GM18517 (cell line): ENCODE data around the gene GGCX.
"Not testable (repeated sequence)": the region's sequence is repeated elsewhere in the genome, so short reads cannot be mapped to it uniquely, and the experiment has no call there.

Experiments used
- ATAC-seq: cut with Tn5 transposase; IDR thresholded peaks from one replicate; pipeline ENCODE4 v1.9.1; 2021; ENCODE audit warnings: mild to moderate bottlenecking, moderate library complexity; ENCODE audit not compliant: unreplicated experiment

GGCX gene

GRCh38 chr2:85577063-85577385, 15.7 kb upstream of the GGCX start:
- no peak for ATAC-seq

- no peak for ATAC-seq
Measured at GRCh38 chr2:85575739-85576138, 14.4 kb upstream of the GGCX start.

DNA sequence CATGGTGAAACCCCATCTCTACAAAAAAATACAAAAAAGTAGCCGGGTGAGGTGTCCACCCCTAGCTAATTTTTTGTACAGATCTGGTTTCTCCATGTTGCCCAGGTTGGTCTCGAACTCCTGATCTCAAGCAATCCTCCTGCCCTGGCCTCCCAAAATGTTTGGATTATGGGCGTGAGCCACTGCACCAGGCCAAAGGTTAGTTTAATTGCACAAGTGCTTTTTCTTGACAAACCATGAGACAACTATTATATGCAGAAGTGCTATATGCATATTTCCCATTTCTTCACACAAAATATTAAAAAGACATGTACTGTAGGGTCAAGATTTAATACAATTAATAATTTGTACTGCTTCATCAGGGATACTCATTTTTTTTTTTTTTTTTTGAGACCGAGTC, 5.0 kb upstream of the GGCX start:
- no peak for ATAC-seq

DNA sequence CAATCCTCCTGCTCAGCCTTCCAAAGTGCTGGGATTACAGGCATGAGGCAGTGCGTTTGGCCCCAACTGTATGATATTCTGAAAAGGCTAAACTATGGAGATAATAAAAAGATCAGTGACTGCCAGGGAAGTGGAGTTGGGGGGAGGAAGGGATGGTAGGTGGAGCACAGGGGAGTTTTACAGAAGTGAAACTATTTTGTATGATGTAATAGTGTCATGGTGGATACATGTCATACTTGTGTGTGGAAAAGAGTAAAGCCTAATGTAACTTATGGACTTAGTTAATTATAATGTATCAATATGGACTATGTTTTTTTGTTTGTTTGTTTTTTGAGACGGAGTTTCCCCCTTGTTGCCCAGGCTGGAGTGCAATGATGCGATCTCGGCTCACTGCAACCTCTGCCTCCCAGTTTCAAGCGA, 2.9 kb upstream of the GGCX start:
- ATAC-seq: no peak

GRCh38 chr2:85560812-85561279, 447 bp downstream of the GGCX start:
- no peak for ATAC-seq

DNA sequence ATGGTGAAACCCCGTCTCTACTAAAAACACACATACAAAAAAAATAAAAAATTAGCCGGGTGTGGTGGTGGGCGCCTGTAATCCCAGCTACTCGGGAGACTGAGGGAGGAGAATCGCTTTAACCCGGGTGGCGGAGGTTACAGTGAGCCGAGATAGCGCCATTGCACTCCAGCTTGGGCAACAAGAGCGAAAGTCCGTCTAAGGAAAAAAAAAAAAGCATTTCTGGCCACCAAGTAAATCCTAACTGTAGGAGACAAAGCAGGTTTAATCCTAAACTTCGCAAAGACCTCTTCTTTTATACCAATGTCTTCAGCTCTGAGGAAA, 928 bp downstream of the GGCX start:
- ATAC-seq: not testable (repeated sequence)

DNA sequence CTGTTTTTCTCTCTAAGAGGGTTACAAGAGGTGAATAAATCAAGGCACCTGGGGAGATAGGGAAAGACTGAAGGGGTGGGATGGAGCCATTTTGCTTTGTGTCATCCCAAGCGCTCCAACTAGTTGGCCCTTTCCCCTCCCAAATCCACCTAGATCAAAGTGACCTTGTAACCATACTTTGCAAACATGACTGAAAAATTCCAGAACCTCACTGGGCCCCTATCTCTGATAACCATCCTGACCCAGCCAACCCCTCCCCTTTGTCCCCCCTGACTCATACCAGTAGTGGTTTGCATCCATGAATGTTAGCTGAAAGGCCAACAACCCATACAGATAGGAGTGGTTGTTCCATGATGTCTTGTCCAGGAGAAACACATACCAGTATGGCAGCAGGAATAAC, 3.1 kb downstream of the GGCX start:
- no peak for ATAC-seq

DNA sequence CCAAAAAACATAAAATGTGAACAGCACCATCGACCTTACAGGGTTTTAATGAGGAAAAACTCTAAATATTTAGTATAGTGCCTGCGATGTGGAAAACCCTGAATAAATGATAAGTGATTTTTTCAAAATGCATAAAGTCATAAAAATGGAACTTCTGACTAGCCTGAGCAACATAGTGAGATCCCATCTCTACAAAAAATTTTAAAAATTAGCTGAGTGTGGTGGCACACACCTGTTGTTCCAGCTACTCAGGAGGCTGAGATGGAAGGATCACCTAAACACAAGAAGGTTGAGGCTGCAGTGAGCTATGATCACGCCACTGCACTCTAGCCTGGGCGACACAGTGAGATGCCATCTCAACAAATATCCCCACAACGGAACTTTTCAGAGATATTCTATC, 4.2 kb downstream of the GGCX start:
- no peak for ATAC-seq

GRCh38 chr2:85554980-85555612, 6.2 kb downstream of the GGCX start:
- no peak for ATAC-seq

- no peak for ATAC-seq
Measured at GRCh38 chr2:85553184-85553583, 8.1 kb downstream of the GGCX start.

GRCh38 chr2:85551698-85552678, 9.3 kb downstream of the GGCX start:
- no peak for ATAC-seq

DNA sequence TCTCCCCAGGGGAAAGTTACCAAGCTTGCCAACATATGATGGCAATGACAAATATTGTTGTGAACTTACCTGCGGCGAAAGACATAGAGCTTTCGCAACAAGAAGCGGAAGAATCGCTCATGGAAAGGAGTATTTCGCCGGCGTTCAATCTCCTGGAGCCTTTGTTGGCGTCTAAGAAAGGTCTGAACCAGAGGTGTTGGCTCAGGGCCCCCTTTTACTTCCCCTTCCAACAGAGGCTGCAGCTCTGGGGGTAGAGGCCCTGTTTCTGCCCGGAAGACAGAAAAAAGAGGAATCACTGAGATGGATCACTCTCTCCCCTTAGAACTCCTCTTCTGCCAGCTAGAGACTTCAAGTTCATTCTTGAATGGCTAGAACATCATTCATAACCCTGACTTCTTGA, 10.8 kb downstream of the GGCX start:
- no peak for ATAC-seq

GRCh38 chr2:85549826-85550225, 11.5 kb downstream of the GGCX start:
- no peak for ATAC-seq

DNA sequence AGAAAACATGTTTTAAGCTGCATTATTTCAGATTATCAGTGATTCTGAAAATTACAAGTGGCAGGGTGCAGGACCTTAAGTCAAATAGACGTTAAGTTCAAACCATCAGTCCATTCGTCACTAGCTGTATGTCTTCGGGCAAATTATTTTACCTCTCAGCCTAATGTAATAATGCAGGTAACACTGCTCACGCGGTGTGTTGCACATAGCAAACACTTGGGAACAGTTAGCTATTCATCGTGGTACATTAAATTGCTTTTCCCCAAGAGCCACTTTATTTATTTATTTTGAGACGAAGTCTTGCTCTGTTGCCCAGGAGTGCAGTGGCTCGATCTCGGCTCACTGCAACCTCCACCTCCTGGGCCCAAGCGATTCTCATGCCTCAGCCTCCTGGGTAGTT, 12.2 kb downstream of the GGCX start:
- ATAC-seq: no peak

DNA sequence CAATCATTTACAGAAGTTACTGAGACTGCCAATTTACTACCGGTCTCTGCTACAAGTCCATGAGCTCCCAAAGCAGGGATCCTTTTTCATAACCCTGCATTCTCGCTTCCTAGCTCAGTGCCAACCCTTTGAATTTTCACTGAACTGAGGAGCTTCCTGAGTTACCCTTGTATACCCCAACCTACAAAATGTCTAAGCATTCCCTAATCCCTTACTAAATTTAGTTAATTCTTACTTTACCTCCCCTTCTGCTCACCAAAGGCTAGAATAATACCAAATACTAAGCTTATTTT, 12.7 kb downstream of the GGCX start:
- no peak for ATAC-seq

GRCh38 chr2:85547859-85548607, 13.3 kb downstream of the GGCX start:
- ATAC-seq: no peak

DNA sequence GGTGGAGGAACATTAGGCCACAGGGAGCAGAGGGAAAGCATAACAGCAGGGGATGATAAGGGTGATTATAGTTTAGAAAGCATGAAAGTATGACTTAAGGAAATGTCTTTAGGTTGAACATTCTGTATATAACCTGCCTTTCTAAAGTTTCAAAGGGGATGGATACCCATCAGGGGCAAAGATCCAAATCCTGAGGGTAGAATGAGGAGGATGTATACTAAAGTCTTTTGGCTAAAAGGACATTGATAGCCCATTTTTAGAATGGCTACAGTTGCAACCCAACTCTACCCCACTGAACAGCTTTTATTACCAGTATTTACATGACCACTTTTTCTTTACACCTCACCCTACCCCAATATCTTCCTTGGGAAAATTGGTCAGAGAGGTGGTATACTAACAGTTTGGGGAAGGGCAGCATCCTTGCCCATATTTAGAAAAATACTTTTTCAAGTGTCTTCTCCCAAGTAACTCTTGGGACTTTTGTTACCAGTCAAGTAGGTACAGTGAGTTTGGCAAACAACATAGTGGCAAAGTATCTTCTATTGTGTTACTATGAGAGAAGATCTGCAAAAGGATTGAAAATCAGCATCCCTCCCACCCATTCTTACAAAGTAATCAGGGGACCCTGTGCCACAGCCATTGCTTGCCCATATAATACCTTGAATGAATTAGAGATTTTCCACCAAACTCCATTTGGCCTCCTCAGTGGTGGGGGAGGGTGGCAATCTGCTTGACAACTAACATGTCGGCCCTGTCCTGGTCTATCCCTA, 14.0 kb downstream of the GGCX start:
- ATAC-seq: no peak

DNA sequence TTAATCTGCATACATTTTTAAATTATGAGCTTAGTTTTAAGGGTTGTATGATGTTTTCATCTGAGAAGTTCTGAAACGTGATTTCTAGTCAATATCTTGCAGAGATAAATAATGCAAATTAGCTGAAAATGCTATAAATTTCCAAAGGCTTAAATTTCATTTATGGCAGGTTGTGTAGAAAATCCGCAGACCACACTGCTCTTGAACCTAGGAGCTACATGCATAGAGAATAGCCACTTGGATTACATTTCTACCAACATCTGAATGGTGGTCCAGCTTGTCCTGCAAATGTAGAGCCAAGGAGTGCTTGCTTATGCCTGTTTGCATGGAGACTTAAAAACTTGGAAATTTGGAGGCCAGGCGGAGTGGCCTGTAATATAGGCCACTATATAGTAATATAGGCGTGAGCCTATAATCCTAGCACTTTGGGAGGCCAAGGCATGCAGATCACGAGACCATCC, 15.5 kb downstream of the GGCX start:
- no peak for ATAC-seq

GRCh38 chr2:85544915-85545779, 16.1 kb downstream of the GGCX start:
- not testable (repeated sequence) for ATAC-seq

DNA sequence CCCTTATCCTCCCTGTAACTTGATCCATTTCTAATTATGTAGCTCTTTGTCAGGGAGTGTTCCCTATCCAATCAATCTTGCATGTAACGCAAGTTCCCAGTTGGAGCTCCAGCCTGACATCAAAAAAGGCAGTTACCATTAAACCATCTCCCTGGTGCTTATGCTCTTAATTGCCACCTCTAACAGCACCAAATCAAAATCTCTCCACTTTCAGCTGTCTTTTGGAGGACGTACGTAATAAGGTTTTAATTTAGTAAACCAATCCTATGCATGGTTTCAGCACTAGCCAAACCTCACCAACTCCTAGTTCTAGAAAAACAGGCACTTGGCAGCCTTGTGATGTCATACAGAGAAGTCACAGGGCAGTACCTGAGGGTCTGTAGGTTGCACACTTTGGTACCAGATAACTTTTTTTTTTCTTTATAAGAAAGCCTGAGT, 17.0 kb downstream of the GGCX start:
- ATAC-seq: not testable (repeated sequence)
